HG03039 (cell line): ENCODE measurements around the gene VWA8.
"Not testable (repeated sequence)": the region's sequence is repeated elsewhere in the genome, so short reads cannot be mapped to it uniquely, and the experiment has no call there.

Source experiments
- ATAC-seq: cut with Tn5 transposase; IDR thresholded peaks from one replicate; pipeline ENCODE4 v1.9.1; 2021; ENCODE audit warnings: mild to moderate bottlenecking, moderate library complexity; ENCODE audit not compliant: unreplicated experiment

Gene VWA8

GRCh38 chr13:41928323-41928722 lies 32.6 kb downstream of the VWA8 start:
- no peak for ATAC-seq

- no peak for ATAC-seq
Observed at GRCh38 chr13:41925014-41925413, 35.9 kb downstream of the VWA8 start.

- not testable (repeated sequence) for ATAC-seq
Observed at GRCh38 chr13:41922894-41923293, 38.0 kb downstream of the VWA8 start.

GRCh38 chr13:41919741-41920487 lies 41.0 kb downstream of the VWA8 start:
- ATAC-seq = no peak

- no peak for ATAC-seq
Observed at GRCh38 chr13:41919031-41919740, 41.7 kb downstream of the VWA8 start.

- ATAC-seq = no peak
Observed at GRCh38 chr13:41917641-41918040, 43.3 kb downstream of the VWA8 start.

GRCh38 chr13:41916173-41916954 lies 44.5 kb downstream of the VWA8 start:
- ATAC-seq = peak; percentile 90

GRCh38 chr13:41915081-41915480 lies 45.8 kb downstream of the VWA8 start:
- no peak for ATAC-seq

GRCh38 chr13:41914552-41914951 lies 46.4 kb downstream of the VWA8 start:
- ATAC-seq = no peak

- ATAC-seq = no peak
Observed at GRCh38 chr13:41909506-41909905, 51.4 kb downstream of the VWA8 start.

GRCh38 chr13:41905600-41906254 lies 55.2 kb downstream of the VWA8 start:
- ATAC-seq = peak; percentile 76

GRCh38 chr13:41900918-41901317 lies 60.0 kb downstream of the VWA8 start:
- no peak for ATAC-seq

- not testable (repeated sequence) for ATAC-seq
Observed at GRCh38 chr13:41898411-41898810, 62.5 kb downstream of the VWA8 start.

GRCh38 chr13:41897126-41897525 lies 63.8 kb downstream of the VWA8 start:
- no peak for ATAC-seq

GRCh38 chr13:41895478-41895877 lies 65.4 kb downstream of the VWA8 start:
- ATAC-seq = no peak

- no peak for ATAC-seq
Observed at GRCh38 chr13:41891119-41891518, 69.8 kb downstream of the VWA8 start.

GRCh38 chr13:41883147-41883546 lies 77.8 kb downstream of the VWA8 start:
- ATAC-seq = no peak

- ATAC-seq = not testable (repeated sequence)
Observed at GRCh38 chr13:41881890-41882289, 79.0 kb downstream of the VWA8 start.

GRCh38 chr13:41880966-41881365 lies 79.9 kb downstream of the VWA8 start:
- no peak for ATAC-seq

GRCh38 chr13:41864658-41865057 lies 96.3 kb downstream of the VWA8 start:
- no peak for ATAC-seq

- not testable (repeated sequence) for ATAC-seq
Observed at GRCh38 chr13:41862659-41863058, 98.2 kb downstream of the VWA8 start.
